K562 (cell line): Measurements from ENCODE around the gene SPRED2. TPM values are rescaled to one million over a fixed set of nuclear protein-coding genes. Genes with fewer than 3 reads are reported as not detected.

Source experiments
- ATF2 ChIP-seq: sonication (generic); formaldehyde crosslinking; IDR thresholded peaks from 2 replicates; pipeline ENCODE4 v1.8.1; 2022; ENCODE audit warnings: missing genetic modification reagents
- ATF7 ChIP-seq: fragments of 450-650 bp; IDR thresholded peaks from 2 replicates; pipeline ENCODE4 v1.7.1; 2014; ENCODE audit warnings: mild to moderate bottlenecking, moderate library complexity
- EGR1 ChIP-seq: fragments of 450-650 bp; conservative IDR thresholded peaks from 2 replicates; pipeline ENCODE4 v1.6.1; 2017; ENCODE audit warnings: mild to moderate bottlenecking
- FOXJ3 ChIP-seq: sonication (generic); formaldehyde crosslinking; IDR thresholded peaks from 2 replicates; pipeline ENCODE4 v1.4.0; 2020; ENCODE audit warnings: mild to moderate bottlenecking, missing genetic modification reagents
- FOXO4 ChIP-seq: fragments of 450-650 bp; formaldehyde crosslinking; IDR thresholded peaks from 2 replicates; pipeline ENCODE4 v1.4.0; 2020; ENCODE audit warnings: mild to moderate bottlenecking, moderate library complexity
- MBD1 ChIP-seq: fragments of 250-450 bp; sonication (Bioruptor Pico); IDR thresholded peaks from 2 replicates; pipeline ENCODE4 v1.8.0; 2022; ENCODE audit warnings: inconsistent platforms
- MEIS2 ChIP-seq: fragments of 450-650 bp; IDR thresholded peaks from 2 replicates; pipeline ENCODE4 v1.6.1; 2014; ENCODE audit warnings: mild to moderate bottlenecking; ENCODE audit not compliant: partially characterized antibody
- NFIX ChIP-seq: fragments of 250-450 bp; sonication (Bioruptor Pico); IDR thresholded peaks from 2 replicates; pipeline ENCODE4 v1.4.0; 2020; ENCODE audit warnings: low read depth, mild to moderate bottlenecking, moderate library complexity
- NRF1 ChIP-seq, 2 experiments: fragments of 450-650 bp; IDR thresholded peaks in 1 of 2; conservative IDR thresholded peaks in 1 of 2; 2 replicates each; pipeline ENCODE4 v1.6.1; 2014; ENCODE audit warnings: mild to moderate bottlenecking in 2 of 2
- PTRF ChIP-seq: fragments of 450-650 bp; IDR thresholded peaks from 2 replicates; pipeline ENCODE4 v1.6.1; 2016; ENCODE audit warnings: mild to moderate bottlenecking, missing genetic modification characterization, missing compliant biosample characterization
- SFPQ ChIP-seq: fragments of 200-400 bp; formaldehyde crosslinking; IDR thresholded peaks from 2 replicates; pipeline ENCODE4 v1.6.1; 2017; ENCODE audit warnings: mild to moderate bottlenecking, low read depth, low read length, moderate library complexity
- VEZF1 ChIP-seq: fragments of 200-800 bp; sonication (Bioruptor generic); IDR thresholded peaks from 2 replicates; pipeline ENCODE4 v1.6.1; 2017; ENCODE audit warnings: missing genetic modification characterization, missing compliant biosample characterization
- ZBTB8A ChIP-seq: fragments of 450-650 bp; IDR thresholded peaks from 2 replicates; pipeline ENCODE4 v1.6.1; 2018; ENCODE audit warnings: mild to moderate bottlenecking, moderate library complexity; ENCODE audit not compliant: partially characterized antibody
- ZNF324 ChIP-seq: fragments of 250-450 bp; sonication (Bioruptor Pico); IDR thresholded peaks from 2 replicates; pipeline ENCODE4 v1.4.0; 2020; ENCODE audit warnings: mild to moderate bottlenecking
- ZNF398 ChIP-seq: fragments of 250-450 bp; sonication (Bioruptor Pico); IDR thresholded peaks from 2 replicates; pipeline ENCODE4 v1.8.0; 2021; ENCODE audit warnings: moderate library complexity, mild to moderate bottlenecking, inconsistent platforms
- ZNF76 ChIP-seq: fragments of 250-450 bp; sonication (Bioruptor Pico); IDR thresholded peaks from 2 replicates; pipeline ENCODE4 v1.4.0; 2020; ENCODE audit warnings: mild to moderate bottlenecking, moderate library complexity, borderline replicate concordance
- ZNF830 ChIP-seq: fragments of 250-450 bp; sonication (Bioruptor Pico); IDR thresholded peaks from 2 replicates; pipeline ENCODE4 v1.5.0; 2021; ENCODE audit warnings: mild to moderate bottlenecking
- polyA plus RNA-seq, 8 experiments: library from polyadenylated mRNA; depleted of rRNA in 4 of 8; stranded (reverse) in 5 of 8; unstranded in 3 of 8; fragments of >200 nt; fragmentation: Nextera tagmentation in 2 of 8; fragmentation: Illumina TruSeq in 1 of 8; extraction: Ambion mirVana in 2 of 8; extraction: Trizol in 1 of 8; gene quantifications; 2 replicates each; pipeline versions ENCODE4 v1.2.1 to v1.2.3, GENCODE V29; 2011 to 2014; ENCODE audit warnings: inconsistent platforms in 1 of 8, missing spikeins in 1 of 8
- total RNA-seq, 7 experiments: library from RNA; depleted of rRNA in 6 of 7; stranded (reverse); fragments of >200 nt in 6 of 7; fragmentation: Illumina TruSeq in 2 of 7; extraction: Trizol in 2 of 7; gene quantifications; 2 replicates each; pipeline versions ENCODE4 v1.2.1 to v1.2.3, GENCODE V29; 2011 to 2021; ENCODE audit warnings: low replicate concordance in 1 of 7

SPRED2 gene
- total and polyA plus RNA-seq, 9 of the 15 experiments (the other 6 are each of a cell fraction or from before 2014, with no cell fraction given), result 4.6 to 50.8 (median 14.1) TPM

GRCh38 chr2:65430603-65431420 is 1.6 kb downstream of the SPRED2 start (continued):
- TF ChIP-seq ZNF398 (no peak), SFPQ (no peak), FOXJ3 (CRISPR knock-in tag) (no peak), ATF2 (CRISPR knock-in tag) (no peak), MBD1 (CRISPR knock-in tag) (no peak), MEIS2 (no peak), FOXO4 (CRISPR knock-in tag) (no peak), EGR1 (peak; percentile 32; the same call in 1 of the 2 replicates), NRF1 (conservative IDR thresholded peaks at IDR 0.05 in 1 of 2, IDR thresholded peaks at IDR 0.05 in 1 of 2) (peak; percentile 13 to 49; a peak in 2 of 4 replicates), ZBTB8A (no peak), ZNF76 (CRISPR knock-in tag) (no peak), VEZF1 (CRISPR knock-in tag) (peak; percentile 63), ZNF324 (CRISPR knock-in tag) (no peak), ATF7 (0 out of 2 replicates have a peak, but pooled peaks have one; percentile 8), PTRF (tag) (no peak), NFIX (CRISPR knock-in tag) (no peak), ZNF830 (no peak)
